Measurements from ENCODE around the gene CDH4. TPM values are rescaled to one million over a fixed set of nuclear protein-coding genes. Genes with fewer than 3 reads are reported as not detected.

CDH4 gene
- total RNA-seq, 2 experiments from 2014 or later: not detected

DNA sequence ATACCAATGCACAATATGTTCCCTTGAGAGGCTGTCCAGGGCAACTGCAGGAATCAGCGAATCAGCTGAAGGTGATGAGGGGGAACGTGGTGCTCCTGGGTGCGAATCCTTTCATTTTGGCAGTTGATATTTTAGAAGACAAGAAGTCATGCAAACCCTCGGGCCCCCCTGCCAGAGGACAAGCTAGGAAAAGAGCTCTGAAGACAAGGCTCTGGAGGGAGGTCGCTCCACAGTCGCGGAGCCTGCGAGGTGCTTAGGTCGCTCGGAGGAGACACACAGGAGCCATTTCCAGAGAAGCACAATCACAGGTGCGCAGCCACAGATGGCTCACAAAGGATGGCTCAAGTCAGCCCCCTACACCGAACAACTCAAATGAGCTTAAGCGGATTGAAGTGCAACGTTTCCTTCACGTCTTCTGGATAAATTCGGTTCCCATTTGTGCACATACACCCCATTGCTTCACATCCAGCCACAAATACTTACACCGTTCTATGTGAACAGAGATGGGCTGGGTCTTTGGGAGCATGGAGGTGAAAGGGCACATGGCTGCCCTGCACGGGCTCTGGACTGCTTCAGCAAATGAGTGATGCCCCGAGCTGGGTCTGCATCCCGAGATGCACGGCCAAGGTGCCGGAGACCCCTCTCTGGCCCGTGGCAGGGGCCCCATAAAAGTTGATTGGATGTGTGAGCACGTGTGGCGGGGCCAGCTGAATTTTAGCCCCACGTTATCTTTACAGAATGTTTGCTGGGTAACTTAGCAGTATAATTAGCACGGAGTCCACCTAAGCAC is 527.3 kb downstream of the CDH4 start:
- intact Hi-C loops (cut with micrococcal nuclease; ENCODE audit: unreplicated experiment): no loop called here
- Histone ChIP-seq H3K36me3 (ENCODE audit: insufficient read depth, low read length) (no peaks in the 10 kb centered on the region), H3K4me3 (ENCODE audit: low read depth, low read length, poor library complexity, severe bottlenecking) (no peak overlapping the region), H3K4me1 (ENCODE audit: insufficient read depth, low read length, poor library complexity, severe bottlenecking) (no peaks in the 10 kb centered on the region), H3K9me2 (ENCODE audit: insufficient read depth, low read length) (no peaks in the 10 kb centered on the region), H3K79me2 (ENCODE audit: insufficient read depth, low read depth, low read length) (no peaks in the 10 kb centered on the region), H4K20me1 (ENCODE audit: insufficient read depth, low read length) (no peaks in the 10 kb centered on the region), H3K27ac (ENCODE audit: low read depth, low read length, poor library complexity, severe bottlenecking) (no peak overlapping the region), H3K4me2 (ENCODE audit: low read length) (no peak overlapping the region), H2AFZ (ENCODE audit: low read length) (no peak overlapping the region), H3K9me3 (ENCODE audit: low read length) (no peaks in the 10 kb centered on the region)
- ChIA-PET CTCF (ENCODE audit: unreplicated experiment) (interaction anchor here (0.6 kb wide), 1 partner anchor 924 kb away, joined by 3 read pairs; no protein-coding TSS in a partner anchor), POLR2A (no interaction called here)
- BruUV-seq (replicated peaks): no TSS peak
- DNase-seq (ENCODE audit: low spot score): no peak
- TF ChIP-seq CTCF (conservative IDR thresholded peaks at IDR 0.05; ENCODE audit: low read length): no peak
- TF ChIP-seq EZH2phosphoT487 (IDR thresholded peaks at IDR 0.05; ENCODE audit: borderline replicate concordance, low read depth, low read length): no peak

- no peak overlapping the region for H2AFZ ChIP-seq (ENCODE audit: low read length)
- no peaks in the 10 kb centered on the region for H3K9me2 ChIP-seq (ENCODE audit: insufficient read depth, low read length)
- CTCF ChIA-PET (ENCODE audit: unreplicated experiment): interaction anchor here (0.6 kb wide), 1 partner anchor 925 kb away, joined by 3 read pairs; no protein-coding TSS in a partner anchor
- POLR2A ChIA-PET: no interaction called here
- H3K4me1 ChIP-seq (ENCODE audit: insufficient read depth, low read length, poor library complexity, severe bottlenecking): no peaks in the 10 kb centered on the region
- no peaks in the 10 kb centered on the region for H3K79me2 ChIP-seq (ENCODE audit: insufficient read depth, low read depth, low read length)
- intact Hi-C loops (cut with micrococcal nuclease; ENCODE audit: unreplicated experiment): no loop called here
- no peaks in the 10 kb centered on the region for H3K9me3 ChIP-seq (ENCODE audit: low read length)
- H3K27ac ChIP-seq (ENCODE audit: low read depth, low read length, poor library complexity, severe bottlenecking): no peak overlapping the region
- H3K4me2 ChIP-seq (ENCODE audit: low read length): no peak overlapping the region
- no peaks in the 10 kb centered on the region for H4K20me1 ChIP-seq (ENCODE audit: insufficient read depth, low read length)
- no TSS peak for BruUV-seq (replicated peaks)
- H3K4me3 ChIP-seq (ENCODE audit: low read depth, low read length, poor library complexity, severe bottlenecking): no peak overlapping the region
- DNase-seq (ENCODE audit: low spot score): no peak
- no peaks in the 10 kb centered on the region for H3K36me3 ChIP-seq (ENCODE audit: insufficient read depth, low read length)
- TF ChIP-seq EZH2phosphoT487 (IDR thresholded peaks at IDR 0.05; ENCODE audit: borderline replicate concordance, low read depth, low read length) (no peak), CTCF (conservative IDR thresholded peaks at IDR 0.05; ENCODE audit: low read length) (no peak)
Measured at GRCh38 chr20:61780066-61780465, 528.0 kb downstream of the CDH4 start.

All from OCI-LY7 (cell line).